ENCODE data around the gene PARD6B. TPM values are rescaled to one million over a fixed set of nuclear protein-coding genes. Genes with fewer than 3 reads are reported as not detected.

Gene PARD6B
- total and polyA plus RNA-seq, 2 experiments from 2014 or later = 14.6 to 41.0 TPM

DNA sequence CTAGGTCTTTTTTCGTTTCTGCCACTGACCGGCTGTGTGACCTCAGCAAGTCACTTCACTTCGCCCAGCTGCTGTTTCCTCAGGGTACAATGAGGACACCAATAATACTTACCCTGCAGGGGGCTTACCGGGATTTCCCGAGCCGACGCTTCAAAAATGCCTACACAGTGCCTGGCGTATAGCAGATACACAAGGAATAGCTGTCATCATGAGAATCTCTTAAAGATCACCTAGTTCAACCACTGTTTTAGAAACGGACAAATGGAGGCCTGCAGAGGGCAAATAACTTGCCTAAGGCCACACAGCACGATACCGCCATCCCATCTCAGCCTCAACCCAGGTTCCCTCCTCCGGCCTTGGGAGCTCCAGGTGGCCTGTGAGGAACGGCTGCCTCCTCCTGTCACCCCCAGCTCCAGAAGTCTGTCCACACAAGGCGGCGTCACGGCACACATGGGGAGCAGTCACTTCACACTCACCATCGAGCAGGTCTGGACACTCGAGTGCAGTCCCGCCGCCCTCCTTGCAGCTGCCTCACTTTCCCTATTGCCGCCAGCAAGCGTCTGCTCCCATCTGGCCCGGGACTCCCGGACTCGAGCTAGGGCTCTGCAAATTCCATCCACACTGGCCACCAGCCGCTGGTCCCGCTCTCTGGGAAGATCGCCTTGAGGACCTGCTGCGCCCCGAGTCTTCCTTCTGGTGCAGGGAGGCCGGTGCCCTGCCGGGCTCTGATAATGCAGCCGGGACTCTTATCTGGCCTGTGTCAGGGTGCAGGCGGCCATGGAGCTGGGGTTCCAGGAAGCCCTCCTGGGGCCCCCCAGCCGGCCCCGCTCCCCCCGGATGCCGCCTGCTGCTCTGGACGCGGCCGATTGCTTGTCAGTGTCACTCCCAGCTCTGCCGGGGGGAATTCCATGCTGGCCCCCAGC, 40.5 kb upstream of the PARD6B start, which contains the start of gene RIPOR3:
Gene RIPOR3 (minus strand): TSS at position 893 of the 923 bp plus-strand sequence. CDS start 414 bp downstream, at position 479.
- H3K27me3 ChIP-seq = no peaks in the 10 kb centered on the region
- H3K4me2 ChIP-seq = peak within 1 kb of the TSS; percentile 94
- no peaks in the 10 kb centered on the region for H3K79me2 ChIP-seq
- peak within 1 kb of the TSS; percentile 55 for H2AFZ ChIP-seq
- no peaks in the 10 kb centered on the region for H3K36me3 ChIP-seq (replicated peaks; ENCODE audit: insufficient read depth, low read depth)
- peak within 1 kb of the TSS; percentile 23 for H3K4me3 ChIP-seq
- H3K9me2 ChIP-seq (replicated peaks; ENCODE audit: insufficient read depth) = no peaks in the 10 kb centered on the region
- peak; percentile 19 for DNase-seq (ENCODE audit: low spot score)
- 17% methylated on average over 33 of the region's 42 CpGs for whole genome bisulfite sequencing (ENCODE audit: low lambda C conversion rate, missing lambda C conversion rate)
- no peaks in the 10 kb centered on the region for H4K20me1 ChIP-seq (ENCODE audit: insufficient read depth, poor library complexity, severe bottlenecking)
- peaks cover 35% of the 10 kb centered on the region for H3K4me1 ChIP-seq (ENCODE audit: insufficient read depth)
- no peaks in the 10 kb centered on the region for H3K9me3 ChIP-seq (ENCODE audit: low read depth)
- peak within 1 kb of the TSS; percentile 75 for H3K27ac ChIP-seq
- TF ChIP-seq CTCF (IDR thresholded peaks at IDR 0.05; ENCODE audit: poor library complexity) = no peak
- TF ChIP-seq EZH2phosphoT487 (IDR thresholded peaks at IDR 0.05; ENCODE audit: low read depth, severe bottlenecking, unreplicated experiment) = no peak
- no peak for TF ChIP-seq EZH2 (IDR thresholded peaks at IDR 0.05; ENCODE audit: borderline replicate concordance)

- H3K27ac ChIP-seq = peak overlapping the region; percentile 75
- peak overlapping the region; percentile 23 for H3K4me3 ChIP-seq
- H3K79me2 ChIP-seq = no peaks in the 10 kb centered on the region
- TF ChIP-seq EZH2 (IDR thresholded peaks at IDR 0.05; ENCODE audit: borderline replicate concordance) (no peak), CTCF (IDR thresholded peaks at IDR 0.05; ENCODE audit: poor library complexity) (no peak), EZH2phosphoT487 (IDR thresholded peaks at IDR 0.05; ENCODE audit: low read depth, severe bottlenecking, unreplicated experiment) (no peak)
- no peaks in the 10 kb centered on the region for H3K9me3 ChIP-seq (ENCODE audit: low read depth)
- H4K20me1 ChIP-seq (ENCODE audit: insufficient read depth, poor library complexity, severe bottlenecking) = no peaks in the 10 kb centered on the region
- H3K36me3 ChIP-seq (replicated peaks; ENCODE audit: insufficient read depth, low read depth) = no peaks in the 10 kb centered on the region
- H3K9me2 ChIP-seq (replicated peaks; ENCODE audit: insufficient read depth) = no peaks in the 10 kb centered on the region
- H2AFZ ChIP-seq = peak overlapping the region; percentile 55
- H3K4me1 ChIP-seq (ENCODE audit: insufficient read depth) = peaks cover 31% of the 10 kb centered on the region
- H3K4me2 ChIP-seq = peak overlapping the region; percentile 94
- DNase-seq (ENCODE audit: low spot score) = peak; percentile 57
- WGBS (ENCODE audit: low lambda C conversion rate, missing lambda C conversion rate) = 50% methylated on average over 19 of the region's 23 CpGs
- no peaks in the 10 kb centered on the region for H3K27me3 ChIP-seq
Observed at GRCh38 chr20:50691573-50692551, 39.5 kb upstream of the PARD6B start.

GRCh38 chr20:50692552-50692933, 38.8 kb upstream of the PARD6B start:
- Histone ChIP-seq H4K20me1 (ENCODE audit: insufficient read depth, poor library complexity, severe bottlenecking) (no peaks in the 10 kb centered on the region), H3K4me2 (no peak overlapping the region), H3K4me3 (no peak overlapping the region), H3K36me3 (replicated peaks; ENCODE audit: insufficient read depth, low read depth) (no peaks in the 10 kb centered on the region), H3K9me3 (ENCODE audit: low read depth) (no peaks in the 10 kb centered on the region), H3K9me2 (replicated peaks; ENCODE audit: insufficient read depth) (no peaks in the 10 kb centered on the region), H2AFZ (no peak overlapping the region), H3K27me3 (no peaks in the 10 kb centered on the region), H3K27ac (peak overlapping the region; percentile 75), H3K79me2 (no peaks in the 10 kb centered on the region), H3K4me1 (ENCODE audit: insufficient read depth) (peaks cover 31% of the 10 kb centered on the region)
- WGBS (ENCODE audit: low lambda C conversion rate, missing lambda C conversion rate) = 90% methylated on average over 2 of the region's 2 CpGs
- TF ChIP-seq EZH2phosphoT487 (IDR thresholded peaks at IDR 0.05; ENCODE audit: low read depth, severe bottlenecking, unreplicated experiment) (no peak), EZH2 (IDR thresholded peaks at IDR 0.05; ENCODE audit: borderline replicate concordance) (no peak), CTCF (IDR thresholded peaks at IDR 0.05; ENCODE audit: poor library complexity) (no peak)
- DNase-seq (ENCODE audit: low spot score) = no peak
